ENCODE results near the gene RNF31.

- TF ChIP-seq CTCF (IDR thresholded peaks at IDR 0.05; ENCODE audit: poor library complexity, severe bottlenecking), result no peak
- TF ChIP-seq EZH2 (IDR thresholded peaks at IDR 0.05; ENCODE audit: borderline replicate concordance, insufficient read depth, low read length, poor library complexity, severe bottlenecking), result no peak
- no peak for TF ChIP-seq RAD21 (conservative IDR thresholded peaks at IDR 0.05)
- TF ChIP-seq MXI1 (conservative IDR thresholded peaks at IDR 0.05; ENCODE audit: poor library complexity, severe bottlenecking), result no peak
Observed at GRCh38 chr14:24162093-24162492, 14.8 kb downstream of the RNF31 start.

Data from neural cell (in vitro differentiated cells).